ENCODE measurements around the gene CABLES1.

The CABLES1 gene

DNA sequence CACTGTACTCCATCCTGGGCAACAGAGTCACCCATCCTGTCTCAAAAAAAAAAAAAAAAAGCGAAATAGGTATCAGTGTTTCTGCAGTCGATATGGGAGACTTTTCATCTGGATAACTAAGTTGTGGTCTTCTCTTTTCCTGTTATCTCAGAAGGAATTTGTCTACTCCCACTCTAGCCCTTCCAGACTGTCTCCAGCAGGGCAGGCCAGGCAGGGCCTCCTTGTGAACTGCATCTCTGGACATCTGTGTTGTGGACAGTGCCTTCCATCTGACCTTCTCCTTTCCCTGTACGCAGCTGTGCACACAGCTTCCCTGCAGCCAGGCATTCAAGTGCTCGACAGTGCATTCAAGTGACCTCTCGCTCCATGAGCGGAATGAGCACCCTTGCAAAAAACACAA lies 110.2 kb downstream of the CABLES1 start:
- no peaks in the 10 kb centered on the region for H3K36me3 Mint-ChIP-seq (ENCODE audit: low read depth)
- H3K27me3 Mint-ChIP-seq (ENCODE audit: low read depth) = no peaks in the 10 kb centered on the region
- H3K4me1 Mint-ChIP-seq (ENCODE audit: low read depth) = peaks cover 3% of the 10 kb centered on the region
- H3K4me3 Mint-ChIP-seq = no peak overlapping the region
- no peak overlapping the region for H3K27ac Mint-ChIP-seq
- no peaks in the 10 kb centered on the region for H3K9me3 Mint-ChIP-seq

- H3K27ac Mint-ChIP-seq = no peak overlapping the region
- H3K4me1 Mint-ChIP-seq (ENCODE audit: low read depth) = peaks cover under 1% of the 10 kb centered on the region
- no peaks in the 10 kb centered on the region for H3K9me3 Mint-ChIP-seq
- H3K27me3 Mint-ChIP-seq (ENCODE audit: low read depth) = no peaks in the 10 kb centered on the region
- no peak overlapping the region for H3K4me3 Mint-ChIP-seq
- H3K36me3 Mint-ChIP-seq (ENCODE audit: low read depth) = no peaks in the 10 kb centered on the region
Measured at GRCh38 chr18:23247331-23247730, 112.0 kb downstream of the CABLES1 start.

- H3K36me3 Mint-ChIP-seq (ENCODE audit: low read depth) = no peaks in the 10 kb centered on the region
- no peak overlapping the region for H3K4me3 Mint-ChIP-seq
- no peak overlapping the region for H3K27ac Mint-ChIP-seq
- no peaks in the 10 kb centered on the region for H3K4me1 Mint-ChIP-seq (ENCODE audit: low read depth)
- H3K9me3 Mint-ChIP-seq = no peaks in the 10 kb centered on the region
- no peaks in the 10 kb centered on the region for H3K27me3 Mint-ChIP-seq (ENCODE audit: low read depth)
Measured at GRCh38 chr18:23247896-23248295, 112.6 kb downstream of the CABLES1 start.

GRCh38 chr18:23248826-23249225 lies 113.5 kb downstream of the CABLES1 start:
- no peaks in the 10 kb centered on the region for H3K4me1 Mint-ChIP-seq (ENCODE audit: low read depth)
- H3K36me3 Mint-ChIP-seq (ENCODE audit: low read depth) = no peaks in the 10 kb centered on the region
- no peak overlapping the region for H3K27ac Mint-ChIP-seq
- H3K9me3 Mint-ChIP-seq = no peaks in the 10 kb centered on the region
- no peaks in the 10 kb centered on the region for H3K27me3 Mint-ChIP-seq (ENCODE audit: low read depth)
- no peak overlapping the region for H3K4me3 Mint-ChIP-seq

DNA sequence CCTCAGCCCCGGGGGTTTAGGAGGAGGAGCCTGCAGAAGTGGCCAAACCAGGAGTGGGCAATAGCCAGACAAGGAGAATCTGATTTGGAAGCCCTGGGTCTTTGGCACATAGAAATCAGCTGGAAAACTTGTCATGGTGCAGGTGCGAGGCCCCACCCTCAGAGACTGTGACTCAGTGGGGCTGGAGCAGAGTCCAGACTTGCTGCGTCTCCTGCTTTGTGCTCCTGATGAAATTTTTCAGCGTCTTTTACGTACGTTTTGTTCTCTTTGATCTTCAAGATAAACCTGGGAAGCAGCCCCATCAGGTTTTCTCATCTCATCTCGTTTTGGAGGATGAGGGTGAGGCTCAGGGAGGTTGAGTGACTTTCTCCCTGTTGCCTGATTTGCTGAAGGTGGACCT lies 114.1 kb downstream of the CABLES1 start:
- no peak overlapping the region for H3K27ac Mint-ChIP-seq
- no peaks in the 10 kb centered on the region for H3K27me3 Mint-ChIP-seq (ENCODE audit: low read depth)
- no peak overlapping the region for H3K4me3 Mint-ChIP-seq
- no peaks in the 10 kb centered on the region for H3K36me3 Mint-ChIP-seq (ENCODE audit: low read depth)
- H3K9me3 Mint-ChIP-seq = no peaks in the 10 kb centered on the region
- H3K4me1 Mint-ChIP-seq (ENCODE audit: low read depth) = no peaks in the 10 kb centered on the region

DNA sequence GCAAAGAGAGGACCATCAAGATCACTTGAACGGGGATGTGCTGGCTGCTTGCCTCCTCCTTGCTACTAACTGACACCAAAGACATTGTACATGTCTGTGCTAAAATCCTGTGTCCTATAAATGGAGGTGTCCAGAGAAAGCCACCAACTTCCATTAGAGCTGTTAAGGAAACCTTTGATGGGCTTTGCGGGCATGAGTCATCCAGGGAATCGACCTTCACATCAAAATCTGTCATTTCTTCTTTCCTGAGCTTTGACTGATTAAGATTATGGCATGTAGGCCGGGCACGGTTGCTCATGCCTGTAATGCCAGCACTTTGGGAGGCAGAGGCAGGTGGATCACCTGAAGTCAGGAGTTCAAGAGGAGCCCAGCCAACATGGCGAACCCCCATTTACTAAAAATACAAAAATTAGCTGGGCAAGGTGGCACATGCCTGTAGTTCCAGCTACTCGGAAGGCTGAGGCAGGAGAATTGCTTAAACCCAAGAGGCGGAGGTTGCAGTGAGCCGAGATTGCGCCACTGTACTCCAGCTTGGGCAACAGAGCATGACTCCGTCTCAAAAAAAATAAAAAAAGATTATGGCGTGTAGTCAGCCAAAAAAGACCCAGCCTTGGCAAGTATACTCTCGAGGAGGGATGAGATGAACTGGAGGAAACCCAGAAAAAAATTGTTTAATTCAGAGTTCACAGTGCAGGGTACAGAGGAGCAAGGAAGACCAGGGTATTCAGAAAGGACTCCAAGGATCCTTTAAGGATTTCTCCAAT lies 115.8 kb downstream of the CABLES1 start:
- Mint-ChIP-seq H3K36me3 (ENCODE audit: low read depth) (no peaks in the 10 kb centered on the region), H3K27me3 (ENCODE audit: low read depth) (no peaks in the 10 kb centered on the region), H3K4me1 (ENCODE audit: low read depth) (no peaks in the 10 kb centered on the region), H3K9me3 (no peaks in the 10 kb centered on the region), H3K4me3 (no peak overlapping the region), H3K27ac (no peak overlapping the region)

GRCh38 chr18:23253630-23254029 lies 118.3 kb downstream of the CABLES1 start:
- H3K27ac Mint-ChIP-seq = no peak overlapping the region
- no peaks in the 10 kb centered on the region for H3K27me3 Mint-ChIP-seq (ENCODE audit: low read depth)
- H3K9me3 Mint-ChIP-seq = no peaks in the 10 kb centered on the region
- H3K36me3 Mint-ChIP-seq (ENCODE audit: low read depth) = no peaks in the 10 kb centered on the region
- H3K4me1 Mint-ChIP-seq (ENCODE audit: low read depth) = peaks cover 10% of the 10 kb centered on the region
- no peak overlapping the region for H3K4me3 Mint-ChIP-seq

GRCh38 chr18:23257137-23257536 lies 121.9 kb downstream of the CABLES1 start:
- Mint-ChIP-seq H3K9me3 (no peaks in the 10 kb centered on the region), H3K36me3 (ENCODE audit: low read depth) (no peaks in the 10 kb centered on the region)

DNA sequence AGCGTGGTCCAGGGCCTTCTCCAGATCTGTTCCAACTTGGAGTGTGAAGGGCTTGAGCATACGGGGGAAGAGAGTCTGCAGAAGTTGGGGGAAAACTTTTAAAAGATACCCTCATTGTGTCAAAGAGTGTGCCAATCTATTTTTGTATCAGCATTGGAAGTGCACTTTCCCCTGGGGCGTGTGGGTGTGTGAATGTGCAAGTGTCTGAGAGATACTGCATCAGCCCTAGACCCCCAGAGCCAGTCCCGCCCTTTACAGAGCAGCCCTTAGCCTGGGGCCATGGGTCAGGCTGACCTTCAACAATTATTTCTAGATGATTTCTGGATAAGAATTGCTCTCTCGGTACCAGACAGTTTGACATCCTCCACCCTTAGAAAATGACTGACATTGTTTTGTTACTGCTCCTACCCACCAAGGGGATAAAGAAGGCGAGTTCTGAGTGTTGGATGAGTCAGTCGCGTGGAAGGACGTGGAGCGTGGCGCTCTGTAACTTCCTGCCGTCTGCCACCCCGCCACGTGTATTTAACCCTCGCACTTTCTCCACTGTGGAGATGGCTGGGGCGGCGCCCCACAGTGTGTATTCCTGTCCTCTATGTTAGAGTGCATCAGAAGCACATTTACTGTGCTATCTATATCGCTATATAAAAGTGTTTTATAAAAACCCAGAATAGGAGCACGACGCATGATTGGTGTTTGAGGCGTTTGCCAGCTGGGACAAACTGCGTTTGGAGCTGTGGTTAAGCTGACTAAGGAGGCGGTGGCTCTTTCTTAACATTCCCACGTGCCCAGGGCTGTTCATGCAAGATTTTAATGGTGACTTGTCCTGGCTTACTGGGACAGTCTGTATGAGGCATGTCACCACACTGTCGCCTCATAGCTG lies 122.6 kb downstream of the CABLES1 start:
- Mint-ChIP-seq H3K4me1 (ENCODE audit: low read depth) (peaks cover 29% of the 10 kb centered on the region), H3K27me3 (ENCODE audit: low read depth) (no peaks in the 10 kb centered on the region), H3K27ac (no peak overlapping the region), H3K36me3 (ENCODE audit: low read depth) (no peaks in the 10 kb centered on the region), H3K9me3 (no peaks in the 10 kb centered on the region), H3K4me3 (no peak overlapping the region)

More at GRCh38 chr18:23257137-23257536, 121.9 kb downstream of the CABLES1 start:
- no peak overlapping the region for H3K4me3 Mint-ChIP-seq
- H3K27ac Mint-ChIP-seq = no peak overlapping the region
- peaks cover 29% of the 10 kb centered on the region for H3K4me1 Mint-ChIP-seq (ENCODE audit: low read depth)
- no peaks in the 10 kb centered on the region for H3K27me3 Mint-ChIP-seq (ENCODE audit: low read depth)

GRCh38 chr18:23258566-23259469 lies 123.5 kb downstream of the CABLES1 start:
- H3K4me1 Mint-ChIP-seq (ENCODE audit: low read depth) = peaks cover 29% of the 10 kb centered on the region
- H3K4me3 Mint-ChIP-seq = no peak overlapping the region
- H3K27ac Mint-ChIP-seq = no peak overlapping the region
- H3K27me3 Mint-ChIP-seq (ENCODE audit: low read depth) = no peaks in the 10 kb centered on the region
- no peaks in the 10 kb centered on the region for H3K9me3 Mint-ChIP-seq
- H3K36me3 Mint-ChIP-seq (ENCODE audit: low read depth) = no peaks in the 10 kb centered on the region

DNA sequence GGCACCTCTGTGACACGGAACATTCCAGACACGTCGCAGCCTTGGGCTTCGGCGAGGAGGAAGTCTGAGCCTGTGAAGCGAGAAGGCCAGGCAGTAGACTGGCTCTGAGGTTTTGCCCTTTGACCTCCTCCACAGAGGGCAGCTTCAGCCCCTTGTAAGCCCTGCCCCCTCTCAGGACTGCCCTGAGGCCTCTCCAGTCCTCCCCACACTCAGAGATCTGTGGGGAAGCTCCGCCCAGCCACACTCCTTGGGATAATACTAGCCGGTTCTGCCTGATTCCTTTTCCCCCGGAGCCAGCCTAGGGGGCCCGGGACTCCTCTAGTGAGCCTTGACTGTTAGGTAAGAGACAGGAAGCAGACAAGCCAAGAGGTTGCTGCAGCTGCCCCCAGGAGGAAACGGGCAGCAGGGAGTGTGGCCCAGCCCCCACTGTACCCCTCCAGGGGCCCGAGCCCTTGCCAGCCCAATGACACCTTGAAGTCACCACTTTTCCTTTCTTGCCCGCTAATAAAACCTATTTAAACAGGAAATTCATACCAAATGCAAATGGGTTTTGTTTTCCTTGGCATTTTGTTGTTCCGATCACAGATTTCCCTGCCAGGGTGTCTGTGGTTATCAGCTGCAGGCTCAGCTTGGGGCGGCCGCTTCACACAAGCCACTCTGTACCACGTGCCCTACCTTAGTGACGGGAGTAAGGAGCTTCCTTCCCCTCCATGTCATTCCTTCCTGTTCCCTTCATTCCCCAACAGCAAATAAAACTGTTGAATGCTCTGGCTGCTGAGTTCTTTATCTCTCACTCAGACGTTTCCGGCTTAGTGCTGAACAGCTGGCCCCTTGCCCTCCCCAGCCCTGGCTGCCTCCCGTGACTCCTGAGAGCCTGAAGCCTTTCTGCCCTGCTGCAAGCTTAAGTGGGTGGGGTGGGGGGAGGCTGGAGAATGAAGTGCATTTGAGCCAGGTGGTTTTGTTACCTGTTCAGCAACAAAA lies 124.7 kb downstream of the CABLES1 start:
- no peaks in the 10 kb centered on the region for H3K9me3 Mint-ChIP-seq
- H3K27me3 Mint-ChIP-seq (ENCODE audit: low read depth) = no peaks in the 10 kb centered on the region
- peak overlapping the region; percentile 43 for H3K4me3 Mint-ChIP-seq
- peak overlapping the region; percentile 11 for H3K27ac Mint-ChIP-seq
- no peaks in the 10 kb centered on the region for H3K36me3 Mint-ChIP-seq (ENCODE audit: low read depth)
- H3K4me1 Mint-ChIP-seq (ENCODE audit: low read depth) = peaks cover 29% of the 10 kb centered on the region

DNA sequence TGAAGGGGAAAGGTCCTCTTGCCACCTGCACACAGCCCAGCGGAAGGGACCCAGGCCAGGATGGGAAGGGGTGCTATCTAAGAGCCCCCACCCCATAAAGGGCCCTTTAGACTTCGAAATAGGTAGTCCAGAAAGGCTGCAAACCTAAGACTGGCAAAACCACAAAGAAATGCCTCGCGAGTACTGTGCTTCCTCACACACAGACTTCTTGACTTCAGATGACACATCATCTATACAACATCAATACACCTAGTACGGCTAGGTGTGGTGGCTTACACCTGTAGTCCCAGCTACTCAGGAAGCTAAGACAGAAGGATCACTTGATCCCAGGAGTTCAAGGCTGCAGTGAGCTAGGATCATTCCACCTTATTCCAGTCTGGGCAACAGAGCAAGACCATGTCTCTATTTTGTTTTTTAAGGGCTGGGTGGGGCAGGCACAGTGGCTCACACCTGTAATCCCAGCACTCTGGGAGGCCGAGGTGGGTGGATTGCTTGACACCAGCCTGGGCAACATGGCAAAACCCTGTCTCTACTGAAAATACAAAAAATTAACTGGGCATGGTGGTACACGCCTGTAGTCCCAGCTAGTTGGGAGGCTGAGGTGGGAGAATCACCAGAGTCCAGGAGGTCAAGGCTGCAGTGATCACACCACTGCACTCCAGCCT lies 125.8 kb downstream of the CABLES1 start:
- Mint-ChIP-seq H3K27ac (no peak overlapping the region), H3K27me3 (ENCODE audit: low read depth) (no peaks in the 10 kb centered on the region), H3K9me3 (no peaks in the 10 kb centered on the region), H3K36me3 (ENCODE audit: low read depth) (no peaks in the 10 kb centered on the region), H3K4me3 (no peak overlapping the region), H3K4me1 (ENCODE audit: low read depth) (peaks cover 29% of the 10 kb centered on the region)

Data from T-helper 1 cell treated with Interleukin-12 subunit alpha and Interleukin-12 subunit beta and Interleukin-4 antibody, amounts not matched to agents 30 μg/mL and 1 μg/mL, for 36 hours (primary cell).